GM12892 (cell line): ENCODE measurements around the gene P2RY11.

Experiments
- DNase-seq: peaks from one replicate; pipeline ENCODE4 v3.0.0; 2011; ENCODE audit not compliant: insufficient read length
- FAIRE-seq: peaks from 2 replicates; lab custom pipeline; 2011; peaks lifted over from hg19 to GRCh38; lab: Jason Lieb, UNC
- POLR2A ChIP-seq: IDR thresholded peaks from 2 replicates; pipeline ENCODE4 v1.6.1; 2011; ENCODE audit warnings: low read depth, low read length, control low read depth
- POLR2AphosphoS5 ChIP-seq: IDR thresholded peaks from 2 replicates; pipeline ENCODE4 v1.6.1; 2011; ENCODE audit warnings: low read depth, low read length, control low read depth
- TAF1 ChIP-seq: IDR thresholded peaks from 2 replicates; pipeline ENCODE4 v1.6.1; 2011; ENCODE audit warnings: low read depth, mild to moderate bottlenecking, control low read depth, low read length, borderline replicate concordance

Gene P2RY11

DNA sequence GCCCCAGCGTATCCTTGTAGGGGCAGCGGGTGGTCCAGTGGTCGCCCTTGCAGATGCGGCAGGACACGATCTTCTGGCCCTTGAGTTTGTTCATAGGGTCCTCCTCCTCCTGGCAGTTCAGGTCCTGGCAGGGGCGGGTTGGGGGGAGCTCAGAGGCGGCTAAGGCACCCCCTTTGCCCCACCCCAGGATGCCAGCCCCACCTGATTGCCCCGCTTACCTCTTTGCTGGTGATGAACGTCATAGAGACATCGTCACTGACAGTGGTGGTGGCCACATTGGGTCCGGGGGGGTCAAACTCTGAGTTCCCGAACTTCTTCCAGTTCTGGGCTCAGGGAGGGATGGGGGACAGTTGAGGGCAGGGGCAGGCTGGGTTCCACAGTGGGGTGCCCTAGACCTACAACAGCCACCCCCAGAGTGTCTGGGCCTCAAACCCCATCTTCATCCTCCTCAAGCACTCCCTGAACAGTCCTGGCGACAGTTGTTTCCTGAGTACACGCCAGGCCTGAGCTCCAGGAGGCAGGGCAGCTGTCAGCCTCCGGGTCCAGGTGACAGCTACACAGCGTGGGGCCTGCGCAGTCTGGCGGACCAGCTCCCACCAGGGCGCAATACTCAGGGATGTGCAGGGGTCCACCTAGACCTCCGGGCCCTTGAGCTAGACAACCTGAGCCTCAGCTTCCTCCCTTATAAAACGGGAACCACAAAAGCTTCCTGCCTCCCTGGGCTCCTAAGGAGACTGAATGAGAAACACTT is 5.5 kb downstream of the P2RY11 start:
- TF ChIP-seq POLR2AphosphoS5 (no peak; the same call in 1 of the 2 replicates), TAF1 (no peak), POLR2A (no peak)
- FAIRE-seq: no peak

DNA sequence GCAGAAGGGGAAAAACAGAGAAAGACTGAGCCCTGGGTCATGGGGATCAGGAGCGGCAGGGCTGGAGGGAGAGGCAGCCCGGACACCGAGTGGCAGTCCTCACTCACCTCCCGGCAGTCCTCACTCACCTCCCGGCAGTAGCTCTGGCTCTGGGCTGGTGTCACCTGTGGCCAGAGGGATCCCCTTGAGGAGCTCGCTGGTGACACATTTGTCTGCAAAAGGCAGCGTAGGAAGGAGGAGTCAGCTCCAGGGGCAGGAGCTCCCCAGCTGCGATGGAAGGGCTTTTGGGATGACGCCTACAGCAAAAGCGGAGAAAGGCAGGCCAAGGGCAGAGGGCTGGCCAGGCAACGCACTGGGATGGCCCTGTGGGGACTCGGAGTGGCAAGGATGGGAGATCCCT is 7.5 kb downstream of the P2RY11 start:
- DNase-seq: no peak
- no peak for TF ChIP-seq TAF1
- no peak for TF ChIP-seq POLR2A
- TF ChIP-seq POLR2AphosphoS5: no peak
- FAIRE-seq: no peak

More for the DNA sequence above, 5.5 kb downstream of the P2RY11 start:
- no peak for DNase-seq

DNA sequence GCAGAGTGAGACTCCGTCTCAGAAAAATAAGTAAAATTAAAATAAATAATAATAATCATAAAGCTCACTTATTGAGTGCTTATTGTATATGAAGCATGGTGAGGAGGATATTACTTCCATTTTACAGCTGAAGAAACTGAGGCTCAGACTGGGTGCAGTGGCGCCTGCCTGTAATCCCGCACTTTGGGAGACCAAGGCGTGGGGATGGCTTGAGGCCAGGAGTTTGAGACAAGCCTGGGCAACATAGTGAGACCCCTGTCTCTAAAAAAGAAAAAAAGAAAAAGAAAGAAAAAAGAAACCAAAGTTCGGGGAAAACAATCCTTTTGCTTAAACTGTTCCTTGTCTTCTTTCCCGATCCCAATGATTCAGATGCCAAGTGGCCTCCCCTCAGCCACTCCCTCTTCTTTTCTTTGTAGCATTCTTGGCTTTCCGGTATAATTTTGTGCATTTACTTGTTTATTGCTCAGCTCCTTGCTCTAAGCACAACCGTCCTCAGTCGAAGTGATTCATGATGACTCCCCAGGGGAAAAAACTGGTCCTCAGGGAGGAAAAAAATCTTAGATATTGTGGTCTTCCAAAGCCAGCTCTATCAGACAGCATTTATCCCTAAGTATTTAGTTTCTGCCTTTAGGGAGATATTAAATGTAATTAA is 9.2 kb downstream of the P2RY11 start:
- TF ChIP-seq POLR2A (no peak), TAF1 (no peak), POLR2AphosphoS5 (no peak)
- no peak for DNase-seq
- no peak for FAIRE-seq

DNA sequence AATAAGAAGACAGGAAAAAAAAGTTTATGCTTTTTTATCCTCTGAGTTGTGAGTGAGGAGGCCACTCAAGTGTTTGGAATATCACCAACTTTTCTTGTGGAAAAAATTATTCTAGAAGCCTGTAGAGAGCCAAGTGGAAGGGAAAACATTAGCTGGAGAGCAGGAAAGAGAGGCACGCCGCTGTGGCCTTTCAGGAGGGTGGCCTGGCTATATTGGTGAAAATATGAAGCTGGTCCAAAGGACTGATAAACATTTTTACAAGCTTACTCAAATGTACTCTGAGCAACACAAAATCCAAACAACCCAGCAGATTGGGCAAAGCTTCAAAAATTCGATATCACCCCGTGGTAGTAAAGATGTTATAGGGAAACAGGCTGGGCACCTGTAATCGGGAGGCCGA is 10.6 kb downstream of the P2RY11 start:
- FAIRE-seq: no peak
- no peak for DNase-seq
- no peak for TF ChIP-seq POLR2A
- no peak for TF ChIP-seq POLR2AphosphoS5
- no peak for TF ChIP-seq TAF1

DNA sequence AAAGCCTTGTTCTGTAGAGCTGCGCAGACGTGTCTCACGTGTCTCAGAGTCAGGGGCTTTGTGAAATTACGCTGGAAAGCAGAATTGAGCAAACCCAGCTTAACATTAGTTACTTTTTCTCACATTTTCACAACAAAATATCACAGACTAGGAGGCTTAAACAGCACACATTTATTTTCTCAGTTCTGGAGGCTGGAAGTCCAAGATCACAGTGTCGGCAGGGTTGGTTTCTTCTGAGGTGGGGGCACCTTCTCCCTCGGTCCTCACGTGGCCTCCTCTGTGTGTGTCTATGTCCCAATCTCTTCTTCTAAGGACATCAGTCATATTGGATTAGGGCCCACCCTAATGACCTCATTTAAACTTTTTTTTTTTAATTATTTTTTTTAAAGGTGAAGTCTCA is 12.9 kb downstream of the P2RY11 start:
- DNase-seq: no peak
- FAIRE-seq: no peak
- TF ChIP-seq TAF1 (no peak), POLR2A (no peak), POLR2AphosphoS5 (no peak)

DNA sequence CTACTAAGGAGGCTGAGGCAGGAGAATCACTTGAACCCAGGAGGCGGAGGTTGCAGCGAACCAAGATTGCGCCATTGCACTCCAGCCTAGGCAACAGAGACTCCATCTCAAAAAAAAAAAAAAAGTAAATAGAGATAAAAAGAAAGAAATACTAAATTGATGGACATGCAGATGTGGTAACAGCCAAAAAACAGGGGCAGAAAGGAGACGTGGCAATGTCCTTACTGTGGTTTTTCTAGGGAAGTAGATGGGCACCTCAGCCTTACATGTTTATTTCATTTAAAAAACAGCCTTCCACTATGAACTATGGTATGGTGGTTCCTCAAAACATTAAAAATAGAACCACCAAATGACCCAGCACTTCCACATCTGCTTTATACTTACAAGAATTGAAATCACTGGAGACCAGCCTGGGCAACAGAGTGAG is 14.7 kb downstream of the P2RY11 start:
- DNase-seq: no peak
- no peak for FAIRE-seq
- TF ChIP-seq POLR2A: no peak
- TF ChIP-seq TAF1: no peak
- TF ChIP-seq POLR2AphosphoS5: no peak

DNA sequence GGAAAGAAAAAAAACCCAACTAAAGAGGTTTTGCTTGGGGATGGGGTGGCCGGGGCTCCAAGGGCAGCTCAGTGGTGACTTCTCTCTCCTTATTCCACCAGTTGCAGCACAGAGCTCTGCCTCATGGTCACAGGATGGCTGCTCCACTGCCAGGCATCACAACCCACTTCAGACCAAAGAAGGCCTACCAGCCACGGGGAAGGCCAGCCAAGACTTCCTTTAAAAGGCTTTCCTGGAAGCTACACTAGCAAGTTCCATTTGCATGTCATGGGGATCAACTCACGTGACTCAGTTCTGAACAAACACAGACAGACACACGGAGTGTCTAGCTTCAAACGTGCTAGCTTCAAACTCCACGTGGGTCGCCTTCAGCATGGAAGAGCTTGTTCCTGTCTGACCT is 21.4 kb downstream of the P2RY11 start:
- DNase-seq: no peak
- no peak for FAIRE-seq
- TF ChIP-seq POLR2AphosphoS5 (no peak), POLR2A (no peak), TAF1 (no peak)

DNA sequence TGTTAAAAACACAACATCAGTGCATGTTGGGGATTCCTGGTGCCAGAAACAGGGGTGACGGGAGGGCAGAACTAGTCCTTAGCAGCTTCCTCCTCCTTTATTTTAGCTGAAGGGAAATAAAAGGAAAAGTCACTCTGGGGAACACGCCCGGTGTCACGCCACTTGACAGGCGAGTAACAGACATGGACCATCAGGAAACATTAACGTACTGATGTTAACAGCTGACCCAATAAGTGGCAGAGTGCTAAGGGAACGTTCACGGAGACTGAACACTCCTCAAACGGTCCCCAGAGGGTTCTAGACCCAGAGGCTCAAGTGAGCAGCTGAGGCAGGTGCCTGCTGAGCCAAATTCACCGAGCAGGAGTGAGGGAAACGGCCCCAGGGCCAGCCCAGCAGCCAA is 22.1 kb downstream of the P2RY11 start:
- no peak for DNase-seq
- TF ChIP-seq POLR2AphosphoS5: no peak
- TF ChIP-seq POLR2A: no peak
- no peak for TF ChIP-seq TAF1
- no peak for FAIRE-seq

DNA sequence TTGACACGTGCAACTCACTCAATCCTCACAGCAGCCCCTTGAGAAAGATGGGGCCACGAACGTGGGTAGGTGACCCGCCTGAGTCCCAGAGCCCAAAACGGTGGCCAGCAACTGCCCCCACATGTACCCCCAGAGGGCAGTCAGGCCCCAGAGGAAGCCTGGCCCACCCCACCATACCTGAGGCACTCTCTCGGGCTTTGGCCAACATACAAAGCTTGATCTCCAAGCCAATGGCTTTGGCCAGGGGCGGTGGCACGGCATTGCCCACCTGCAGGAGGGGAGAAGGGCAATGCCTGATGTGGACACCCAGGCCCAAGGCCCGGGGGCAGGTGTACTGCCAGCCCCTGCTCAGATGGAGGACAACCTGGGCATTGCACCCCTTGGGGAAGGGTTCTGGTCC is 22.5 kb downstream of the P2RY11 start:
- DNase-seq: no peak
- TF ChIP-seq TAF1 (no peak), POLR2A (no peak; the same call in 1 of the 2 replicates), POLR2AphosphoS5 (no peak)
- no peak for FAIRE-seq

DNA sequence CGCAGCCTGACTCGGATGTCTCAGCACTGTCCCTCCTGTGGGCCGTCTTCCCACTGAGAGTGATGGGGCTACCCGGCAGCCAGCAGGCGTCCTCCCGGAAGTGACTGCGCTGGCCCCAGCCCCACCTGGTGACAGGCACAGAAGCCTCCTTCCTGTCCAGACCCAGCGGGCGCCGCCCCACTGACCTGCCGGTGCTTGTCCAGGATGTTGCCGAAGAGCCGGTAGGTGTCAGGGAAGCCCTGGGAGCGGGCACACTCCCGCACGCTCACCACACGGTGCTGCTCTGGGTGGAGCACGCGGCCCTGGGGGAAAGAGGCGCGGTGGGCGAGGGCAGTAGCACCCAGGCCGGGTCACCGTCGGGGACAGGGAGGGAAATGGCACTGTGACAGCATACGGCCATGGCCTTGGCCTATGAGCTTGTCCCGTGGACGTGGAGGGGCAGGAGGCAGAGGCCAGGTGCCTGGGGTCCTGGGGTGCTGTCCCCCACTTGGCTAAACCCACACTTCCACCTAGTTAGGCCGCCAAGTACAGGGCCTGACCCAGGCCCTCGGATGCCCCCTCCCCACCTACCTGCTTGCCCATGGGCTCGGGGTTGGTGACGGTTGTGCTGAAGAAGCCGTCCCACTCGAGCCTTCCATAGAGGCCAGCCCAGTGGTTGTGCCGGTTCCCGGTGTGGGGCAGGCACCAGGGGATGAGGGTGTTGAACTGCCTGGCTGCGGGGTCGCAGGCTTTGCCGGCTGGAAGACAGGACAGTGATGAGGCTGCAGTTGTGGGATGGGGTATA is 24.2 kb downstream of the P2RY11 start:
- no peak for DNase-seq
- TF ChIP-seq TAF1: no peak
- 0 out of 2 replicates have a peak, but pooled peaks have one; percentile 42 for TF ChIP-seq POLR2AphosphoS5
- 0 out of 2 replicates have a peak, but pooled peaks have one; percentile 18 for TF ChIP-seq POLR2A
- no peak for FAIRE-seq

DNA sequence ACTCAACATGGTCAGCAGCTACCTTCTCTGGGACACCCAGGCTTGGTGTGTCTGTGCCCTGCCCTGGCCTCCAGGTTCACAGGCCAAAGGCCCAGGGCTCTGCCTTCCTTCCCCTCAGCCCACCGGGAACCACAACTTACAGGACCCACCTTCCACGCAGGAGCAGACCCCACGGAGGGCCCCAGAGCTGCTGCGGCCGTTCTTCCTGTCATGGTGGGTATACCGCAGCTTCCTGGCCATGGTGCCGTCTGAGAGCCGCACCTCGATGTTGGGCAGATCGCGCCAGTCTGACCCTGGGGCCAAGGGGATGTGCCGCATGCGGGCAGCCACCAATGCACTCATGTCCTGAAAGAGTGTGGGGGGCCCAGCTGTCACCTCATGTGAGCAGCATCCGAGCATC is 25.4 kb downstream of the P2RY11 start:
- FAIRE-seq (no peak), DNase-seq (no peak)
- TF ChIP-seq POLR2AphosphoS5 (no peak), TAF1 (no peak), POLR2A (no peak)
